CD14-positive monocyte (primary cell): ENCODE data around the gene IGF2R. TPM values are rescaled to one million over a fixed set of nuclear protein-coding genes. Genes with fewer than 3 reads are reported as not detected.
A peak's percentile ranks its signal among the peaks of the same experiment; 100 is the strongest.

ENCODE experiments used
- DNase-seq, 3 donors: peaks; one replicate each; pipeline ENCODE4 v3.0.0-alpha.2; 2011 to 2022
- H2AFZ ChIP-seq: 2 replicates; pipeline ENCODE4 v1.6.0; 2012; ENCODE audit warnings: mild to moderate bottlenecking, low read depth, low read length, inconsistent platforms; ENCODE audit not compliant: insufficient read depth, poor library complexity, severe bottlenecking
- H3K27ac ChIP-seq, 2 donors: 1 replicate in 1 of 2; 2 replicates in 1 of 2; pipeline ENCODE4 v1.5.1; 2012 to 2013; ENCODE audit warnings: low read length in 2 of 2, control low read depth in 1 of 2, inconsistent platforms in 1 of 2, low read depth in 1 of 2, mild to moderate bottlenecking in 1 of 2
- H3K27me3 ChIP-seq, 2 donors: one replicate each; pipeline versions ENCODE4 v1.6.0 to v1.6.1; 2011 to 2013; ENCODE audit warnings: low read length in 2 of 2; ENCODE audit not compliant: control insufficient read depth in 2 of 2, insufficient read depth in 2 of 2
- H3K36me3 ChIP-seq, 2 donors: replicated peaks in 1 of 2; 1 replicate in 1 of 2; 2 replicates in 1 of 2; pipeline versions ENCODE4 v1.5.1 to v1.6.1; 2012 to 2013; ENCODE audit warnings: low read length in 2 of 2, control low read depth in 1 of 2, inconsistent platforms in 1 of 2, mild to moderate bottlenecking in 1 of 2; ENCODE audit not compliant: insufficient read depth in 2 of 2, control insufficient read depth in 1 of 2
- H3K4me1 ChIP-seq, 2 donors: 1 replicate in 1 of 2; 2 replicates in 1 of 2; pipeline versions ENCODE4 v1.5.1 to v1.6.1; 2012 to 2013; ENCODE audit warnings: low read length in 2 of 2, control low read depth in 1 of 2, inconsistent platforms in 1 of 2, mild to moderate bottlenecking in 1 of 2, moderate library complexity in 1 of 2; ENCODE audit not compliant: insufficient read depth in 2 of 2, control insufficient read depth in 1 of 2
- H3K4me2 ChIP-seq: replicated peaks from 2 replicates; pipeline ENCODE3; 2012; ENCODE audit warnings: low read length, moderate library complexity, mild to moderate bottlenecking; ENCODE audit not compliant: poor library complexity, severe bottlenecking; ENCODE audit errors: extremely low read depth
- H3K4me3 ChIP-seq, 3 experiments: fragments of 200-600 bp in 1 of 3; sonication (generic) in 1 of 3; replicated peaks in 1 of 3; 1 replicate in 2 of 3; 2 replicates in 1 of 3; pipeline ENCODE4 v1.5.1; 2011 to 2013; ENCODE audit warnings: low read length in 3 of 3, mild to moderate bottlenecking in 3 of 3, control low read depth in 2 of 3, low read depth in 2 of 3, inconsistent platforms in 1 of 3, moderate library complexity in 1 of 3
- H3K79me2 ChIP-seq: 2 replicates; pipeline ENCODE4 v1.6.0; 2012; ENCODE audit warnings: mild to moderate bottlenecking, control low read depth, inconsistent platforms, low read length, moderate library complexity; ENCODE audit not compliant: insufficient read depth
- H3K9ac ChIP-seq: 2 replicates; pipeline ENCODE4 v1.6.0; 2017; ENCODE audit warnings: low read length, mild to moderate bottlenecking; ENCODE audit not compliant: insufficient read depth, poor library complexity, severe bottlenecking
- H3K9me3 ChIP-seq, 2 donors: replicated peaks in 1 of 2; 1 replicate in 1 of 2; 2 replicates in 1 of 2; pipeline versions ENCODE4 v1.5.1 to v1.6.1; 2012 to 2013; ENCODE audit warnings: low read length in 2 of 2, control low read depth in 1 of 2; ENCODE audit not compliant: control insufficient read depth in 1 of 2, insufficient read depth in 1 of 2
- H4K20me1 ChIP-seq: 2 replicates; pipeline ENCODE4 v1.6.0; 2012; ENCODE audit warnings: mild to moderate bottlenecking, low read length, control low read depth, moderate library complexity; ENCODE audit not compliant: insufficient read depth
- H3K27ac Mint-ChIP-seq, 7 donors: one replicate each; pipeline ENCODE4 v1.8.0; 2020; ENCODE audit warnings: mild to moderate bottlenecking in 7 of 7, mixed read lengths in 7 of 7, moderate library complexity in 6 of 7, inconsistent platforms in 2 of 7
- H3K27me3 Mint-ChIP-seq, 3 donors: one replicate each; pipeline ENCODE4 v1.8.0; 2021 to 2022; ENCODE audit warnings: low read depth in 3 of 3, mild to moderate bottlenecking in 3 of 3, mixed read lengths in 3 of 3, moderate library complexity in 3 of 3, inconsistent platforms in 1 of 3
- H3K36me3 Mint-ChIP-seq, 2 donors: one replicate each; pipeline ENCODE4 v1.8.0; 2020; ENCODE audit warnings: mixed read lengths in 2 of 2, inconsistent platforms in 1 of 2, mild to moderate bottlenecking in 1 of 2
- H3K4me1 Mint-ChIP-seq: one replicate; pipeline ENCODE4 v1.8.0; 2020; ENCODE audit warnings: mild to moderate bottlenecking, mixed read lengths
- H3K4me3 Mint-ChIP-seq, 2 donors: one replicate each; pipeline ENCODE4 v1.8.0; 2020; ENCODE audit warnings: mild to moderate bottlenecking in 2 of 2, mixed read lengths in 2 of 2, moderate library complexity in 1 of 2
- H3K9me3 Mint-ChIP-seq, 7 donors: one replicate each; pipeline ENCODE4 v1.8.0; 2020 to 2022; ENCODE audit warnings: mixed read lengths in 7 of 7, mild to moderate bottlenecking in 6 of 7, moderate library complexity in 6 of 7, inconsistent platforms in 2 of 7
- CTCF ChIP-seq: fragments of 200-600 bp; IDR thresholded peaks from one replicate; pipeline ENCODE4 v1.8.0; 2022; ENCODE audit warnings: antibody characterized with exemption, mild to moderate bottlenecking
- WGBS: methylation state at CpG from one replicate; pipeline ENCODE4 v1.1.5; 2013; ENCODE audit warnings: missing lambda C conversion rate; ENCODE audit not compliant: insufficient coverage; 5-methylcytosine and 5-hydroxymethylcytosine counted together
- intact Hi-C, 2 donors: fragments of 100-400 bp; cut with micrococcal nuclease; formaldehyde crosslinking; loops; one replicate each; pipeline versions ENCODE4 v1.15.0 to v1.15.1; 2023
- polyA plus RNA-seq, 3 donors: library from polyadenylated mRNA; depleted of rRNA in 1 of 3; unstranded in 2 of 3; stranded (reverse) in 1 of 3; fragments of 300-500 nt in 2 of 3; fragments of >200 nt in 1 of 3; fragmentation: Illumina TruSeq in 2 of 3; gene quantifications; 1 replicate in 2 of 3; 2 replicates in 1 of 3; pipeline ENCODE4 v1.2.3, GENCODE V29; 2012 to 2021

Gene IGF2R
- polyA plus RNA-seq, 3 donors = 6.9 to 44.8 (median 8.2) TPM

- WGBS = 98% methylated on average over 6 of the region's 7 CpGs
- peaks cover 86% of the 10 kb centered on the region for H4K20me1 ChIP-seq
- Mint-ChIP-seq H3K4me3 (no peak overlapping the region), H3K4me1 (no peaks in the 10 kb centered on the region), H3K9me3 (peaks cover 0 to 14% (median 6%) of the 10 kb centered on the region in 7 donors), H3K36me3 (peaks cover 96 to 97% of the 10 kb centered on the region in 2 donors), H3K27ac (no peak overlapping the region), H3K27me3 (peaks cover 0 to 6% (median 4%) of the 10 kb centered on the region in 3 donors)
- no peak overlapping the region for H3K4me2 ChIP-seq
- no peak overlapping the region for H2AFZ ChIP-seq
- no peak for DNase-seq
- no peak overlapping the region for H3K9ac ChIP-seq
- no peaks in the 10 kb centered on the region for H3K27me3 ChIP-seq
- no peak overlapping the region for H3K27ac ChIP-seq
- no peaks in the 10 kb centered on the region for H3K9me3 ChIP-seq
- no peaks in the 10 kb centered on the region for H3K4me1 ChIP-seq
- H3K4me3 ChIP-seq = no peak overlapping the region
- H3K36me3 ChIP-seq = peaks cover 89 to 99% of the 10 kb centered on the region in 2 donors
- TF ChIP-seq CTCF = no peak
- H3K79me2 ChIP-seq = no peaks in the 10 kb centered on the region
- intact Hi-C loops = loop anchor here in 1 of 2 donors (10.0 kb wide), 1 partner anchor 185 kb away; no protein-coding TSS in a partner anchor
Measured at GRCh38 chr6:160050022-160050421, 81.1 kb downstream of the IGF2R start.

GRCh38 chr6:160051390-160051789 lies 82.5 kb downstream of the IGF2R start:
- no peak for TF ChIP-seq CTCF
- no CpG with 5 or more reads among the region's 2 CpGs for WGBS
- peaks cover 96 to 97% of the 10 kb centered on the region in 2 donors for H3K36me3 Mint-ChIP-seq
- Histone ChIP-seq H4K20me1 (peaks cover 86% of the 10 kb centered on the region), H3K4me1 (no peaks in the 10 kb centered on the region), H3K36me3 (peaks cover 89 to 99% of the 10 kb centered on the region in 2 donors), H3K4me3 (no peak overlapping the region), H2AFZ (no peak overlapping the region), H3K9ac (no peak overlapping the region), H3K9me3 (no peaks in the 10 kb centered on the region), H3K79me2 (no peaks in the 10 kb centered on the region), H3K4me2 (no peak overlapping the region), H3K27me3 (no peaks in the 10 kb centered on the region), H3K27ac (no peak overlapping the region)
- no peaks in the 10 kb centered on the region for H3K4me1 Mint-ChIP-seq
- intact Hi-C loops = loop anchor here in 1 of 2 donors (10.0 kb wide), 1 partner anchor 187 kb away; no protein-coding TSS in a partner anchor
- DNase-seq = no peak
- peak overlapping the region in 1 of 7 donors; percentile 26 for H3K27ac Mint-ChIP-seq
- H3K27me3 Mint-ChIP-seq = peaks cover 0 to 5% (median 4%) of the 10 kb centered on the region in 3 donors
- H3K4me3 Mint-ChIP-seq = no peak overlapping the region
- peaks cover 0 to 14% (median 6%) of the 10 kb centered on the region in 7 donors for H3K9me3 Mint-ChIP-seq
